PFSK-1 (cell line): ENCODE results near the gene RNU5B-1.

ENCODE experiments used
- FOXP2 ChIP-seq: optimal IDR thresholded peaks from 2 replicates; pipeline ENCODE3; 2011; ENCODE audit warnings: borderline replicate concordance, control low read depth, inconsistent platforms; ENCODE audit not compliant: insufficient read depth; ENCODE audit errors: extremely low read length, extremely low read depth
- POLR2AphosphoS5 ChIP-seq: IDR thresholded peaks from 2 replicates; pipeline ENCODE4 v1.6.1; 2012; ENCODE audit warnings: low read depth, mild to moderate bottlenecking, control low read depth, low read length, moderate library complexity
- SIN3A ChIP-seq: IDR thresholded peaks from 2 replicates; pipeline ENCODE4 v1.6.1; 2012; ENCODE audit warnings: mild to moderate bottlenecking, low read length, moderate library complexity, borderline replicate concordance; ENCODE audit not compliant: insufficient read depth
- TAF1 ChIP-seq: IDR thresholded peaks from 2 replicates; pipeline ENCODE4 v1.6.1; 2012; ENCODE audit warnings: low read length, control low read depth, borderline replicate concordance; ENCODE audit not compliant: insufficient read depth
- TF ChIP-seq, protein P1 (sequence below), 2 experiments: IDR thresholded peaks; 2 replicates each; pipeline versions ENCODE4 v1.6.1 to v1.8.0; 2011 to 2012; ENCODE audit warnings: low read depth in 2 of 2, low read length in 2 of 2, control low read depth in 1 of 2, inconsistent platforms in 1 of 2, mild to moderate bottlenecking in 1 of 2, moderate library complexity in 1 of 2; ENCODE audit not compliant: insufficient read depth in 1 of 2

The RNU5B-1 gene

DNA sequence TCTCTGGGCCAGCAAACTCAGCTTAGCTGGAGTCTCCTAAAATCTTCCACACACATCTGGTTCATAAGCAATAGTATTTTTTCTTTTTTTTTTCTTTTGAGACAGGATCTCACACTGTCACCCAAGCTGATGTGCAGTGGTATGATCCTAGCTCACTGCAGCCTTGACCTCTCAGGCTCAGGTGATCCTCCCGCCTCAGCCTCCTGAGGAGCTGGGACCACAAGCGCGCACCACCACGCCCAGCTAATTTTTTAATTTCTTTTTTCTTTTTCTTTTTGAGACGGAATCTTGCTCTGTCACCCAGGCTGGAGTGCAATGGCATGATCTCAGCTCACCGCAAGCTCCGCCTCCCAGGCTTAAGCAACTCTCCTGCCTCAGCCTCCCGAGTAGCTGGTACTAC, 34.3 kb downstream of the RNU5B-1 start:
- TF ChIP-seq, protein P1, sequence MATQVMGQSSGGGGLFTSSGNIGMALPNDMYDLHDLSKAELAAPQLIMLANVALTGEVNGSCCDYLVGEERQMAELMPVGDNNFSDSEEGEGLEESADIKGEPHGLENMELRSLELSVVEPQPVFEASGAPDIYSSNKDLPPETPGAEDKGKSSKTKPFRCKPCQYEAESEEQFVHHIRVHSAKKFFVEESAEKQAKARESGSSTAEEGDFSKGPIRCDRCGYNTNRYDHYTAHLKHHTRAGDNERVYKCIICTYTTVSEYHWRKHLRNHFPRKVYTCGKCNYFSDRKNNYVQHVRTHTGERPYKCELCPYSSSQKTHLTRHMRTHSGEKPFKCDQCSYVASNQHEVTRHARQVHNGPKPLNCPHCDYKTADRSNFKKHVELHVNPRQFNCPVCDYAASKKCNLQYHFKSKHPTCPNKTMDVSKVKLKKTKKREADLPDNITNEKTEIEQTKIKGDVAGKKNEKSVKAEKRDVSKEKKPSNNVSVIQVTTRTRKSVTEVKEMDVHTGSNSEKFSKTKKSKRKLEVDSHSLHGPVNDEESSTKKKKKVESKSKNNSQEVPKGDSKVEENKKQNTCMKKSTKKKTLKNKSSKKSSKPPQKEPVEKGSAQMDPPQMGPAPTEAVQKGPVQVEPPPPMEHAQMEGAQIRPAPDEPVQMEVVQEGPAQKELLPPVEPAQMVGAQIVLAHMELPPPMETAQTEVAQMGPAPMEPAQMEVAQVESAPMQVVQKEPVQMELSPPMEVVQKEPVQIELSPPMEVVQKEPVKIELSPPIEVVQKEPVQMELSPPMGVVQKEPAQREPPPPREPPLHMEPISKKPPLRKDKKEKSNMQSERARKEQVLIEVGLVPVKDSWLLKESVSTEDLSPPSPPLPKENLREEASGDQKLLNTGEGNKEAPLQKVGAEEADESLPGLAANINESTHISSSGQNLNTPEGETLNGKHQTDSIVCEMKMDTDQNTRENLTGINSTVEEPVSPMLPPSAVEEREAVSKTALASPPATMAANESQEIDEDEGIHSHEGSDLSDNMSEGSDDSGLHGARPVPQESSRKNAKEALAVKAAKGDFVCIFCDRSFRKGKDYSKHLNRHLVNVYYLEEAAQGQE (IDR thresholded peaks at IDR 0.05; ENCODE audit: insufficient read depth in 1 of 2, low read depth in 2 of 2, low read length in 2 of 2) = no peak
- TF ChIP-seq FOXP2 = no peak
- no peak for TF ChIP-seq TAF1
- no peak for TF ChIP-seq POLR2AphosphoS5
- no peak for TF ChIP-seq SIN3A

DNA sequence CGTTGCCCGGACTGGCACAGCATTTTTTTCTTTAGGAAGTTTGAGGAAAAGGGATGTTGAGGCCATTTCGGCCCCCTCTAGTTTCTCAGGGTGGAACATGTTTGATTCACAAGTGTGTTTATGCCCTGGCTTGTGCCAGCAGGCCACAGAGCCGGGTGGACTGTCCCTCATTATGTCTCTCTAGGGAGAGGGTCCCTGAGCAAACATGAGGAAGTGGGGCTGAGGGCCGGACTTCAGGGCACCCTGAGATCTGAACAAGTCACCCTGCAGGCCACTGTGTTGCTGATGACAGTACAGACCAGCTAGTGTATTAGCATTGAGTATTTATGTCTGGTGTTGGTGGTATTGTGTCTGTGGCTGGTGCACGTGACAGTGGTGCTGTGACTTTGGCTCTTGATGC, 34.9 kb downstream of the RNU5B-1 start:
- TF ChIP-seq SIN3A (no peak), FOXP2 (no peak), POLR2AphosphoS5 (no peak), TAF1 (no peak)
- TF ChIP-seq, protein P1 (IDR thresholded peaks at IDR 0.05; ENCODE audit: insufficient read depth in 1 of 2, low read depth in 2 of 2, low read length in 2 of 2) = no peak

DNA sequence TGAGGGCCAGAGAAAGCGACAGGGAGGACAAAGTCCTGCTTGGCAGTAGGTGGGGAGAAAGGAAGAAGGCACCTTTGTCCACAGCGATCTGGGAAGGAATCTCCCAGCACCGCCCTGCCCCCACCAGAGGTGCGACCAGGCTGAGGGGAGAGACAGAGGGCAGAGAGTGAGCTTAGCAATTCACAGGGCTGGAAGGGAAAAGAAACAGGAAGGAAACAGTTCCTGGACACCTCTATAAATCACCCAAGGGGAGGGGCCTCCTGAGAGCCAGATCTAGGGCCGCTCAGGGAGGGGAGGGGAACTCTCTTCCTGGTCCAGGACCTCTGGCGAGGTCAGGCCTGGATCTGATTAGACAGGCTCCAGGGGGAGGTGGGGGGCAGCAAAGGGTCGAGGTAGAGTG, 35.4 kb downstream of the RNU5B-1 start:
- TF ChIP-seq FOXP2 = no peak
- no peak for TF ChIP-seq TAF1
- TF ChIP-seq POLR2AphosphoS5 = no peak
- TF ChIP-seq SIN3A = no peak
- TF ChIP-seq, protein P1 (IDR thresholded peaks at IDR 0.05; ENCODE audit: insufficient read depth in 1 of 2, low read depth in 2 of 2, low read length in 2 of 2) = no peak

DNA sequence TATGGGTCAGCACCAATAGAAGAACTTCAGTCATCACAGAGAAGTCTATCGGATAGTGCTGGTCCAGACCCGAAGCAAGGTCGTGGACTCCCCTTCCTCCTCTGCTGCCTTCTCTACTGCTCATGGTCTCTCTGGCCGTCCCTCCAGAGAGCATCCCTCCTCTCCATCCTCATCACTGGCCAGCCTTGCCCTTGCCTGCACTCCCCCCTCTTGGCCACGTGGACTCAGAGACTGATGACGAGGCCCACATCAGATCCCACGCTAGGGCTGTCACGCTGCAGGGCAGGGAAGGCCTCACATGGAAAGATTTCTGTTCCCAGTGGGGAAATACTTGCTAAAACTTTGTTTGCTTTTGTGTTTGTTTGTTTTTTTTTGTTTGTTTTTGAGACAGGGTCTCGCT, 38.0 kb downstream of the RNU5B-1 start:
- TF ChIP-seq, protein P1 (IDR thresholded peaks at IDR 0.05; ENCODE audit: insufficient read depth in 1 of 2, low read depth in 2 of 2, low read length in 2 of 2) = no peak
- TF ChIP-seq SIN3A (no peak), FOXP2 (no peak), TAF1 (no peak), POLR2AphosphoS5 (no peak)
